WI38 (cell line): ENCODE measurements around the gene EFCAB8.

Experiments used
- H3K4me3 ChIP-seq: 2 replicates; pipeline ENCODE4 v1.5.1; 2011; ENCODE audit warnings: low read depth, mild to moderate bottlenecking, control low read depth, low read length
- CTCF ChIP-seq: IDR thresholded peaks from 2 replicates; pipeline ENCODE4 v1.5.1; 2012; ENCODE audit warnings: low read depth, mild to moderate bottlenecking, control low read depth, low read length

The EFCAB8 gene

GRCh38 chr20:32912688-32913087 lies 54.0 kb downstream of the EFCAB8 start:
- no peak for TF ChIP-seq CTCF
- H3K4me3 ChIP-seq, result no peak overlapping the region

- TF ChIP-seq CTCF, result no peak
- H3K4me3 ChIP-seq, result no peak overlapping the region
These were observed 55.3 kb downstream of the EFCAB8 start for GRCh38 chr20:32914031-32914430.

GRCh38 chr20:32917191-32917950 lies 58.6 kb downstream of the EFCAB8 start:
- H3K4me3 ChIP-seq, result no peak overlapping the region
- no peak for TF ChIP-seq CTCF

GRCh38 chr20:32918296-32918695 lies 59.6 kb downstream of the EFCAB8 start:
- no peak overlapping the region for H3K4me3 ChIP-seq
- TF ChIP-seq CTCF, result no peak

GRCh38 chr20:32918751-32919150 lies 60.0 kb downstream of the EFCAB8 start:
- no peak overlapping the region for H3K4me3 ChIP-seq
- TF ChIP-seq CTCF, result no peak

- TF ChIP-seq CTCF, result no peak
- no peak overlapping the region for H3K4me3 ChIP-seq
These were observed 61.3 kb downstream of the EFCAB8 start for GRCh38 chr20:32920066-32920465.

GRCh38 chr20:32920530-32921298 lies 62.0 kb downstream of the EFCAB8 start:
- no peak overlapping the region for H3K4me3 ChIP-seq
- no peak for TF ChIP-seq CTCF
